ENCODE measurements around the gene MTX1. TPM values are rescaled to one million over a fixed set of nuclear protein-coding genes. Genes with fewer than 3 reads are reported as not detected.
A peak's percentile ranks its signal among the peaks of the same experiment; 100 is the strongest.

The MTX1 gene
- polyA plus RNA-seq, 6 donors from 2014 or later = 35.5 to 49.1 (median 42.0) TPM

DNA sequence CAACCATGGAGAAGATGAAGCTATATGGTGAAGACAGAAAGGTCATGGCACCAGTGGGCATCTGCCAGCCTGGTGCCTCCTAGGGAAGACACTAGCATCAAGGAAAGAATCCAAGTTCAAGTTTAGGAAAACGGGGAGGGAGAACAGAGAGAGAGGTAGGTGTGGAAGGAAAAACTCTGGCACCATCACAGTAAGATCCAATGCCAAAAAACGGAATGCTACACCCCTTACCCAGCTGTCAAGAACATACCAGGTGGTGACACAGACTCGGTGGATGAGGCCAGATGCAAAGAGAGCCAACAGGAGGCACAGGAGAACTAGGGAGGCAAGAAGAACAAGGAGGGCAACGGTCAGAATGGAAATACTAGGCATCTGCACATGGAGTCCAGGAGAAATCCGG lies 39.0 kb upstream of the MTX1 start:
- Mint-ChIP-seq H3K9me3 (no peaks in the 10 kb centered on the region), H3K4me3 (peak overlapping the region in 2 of 8 donors; percentile 41 to 44), H3K27ac (peak overlapping the region in 1 of 6 donors; percentile 8), H3K27me3 (no peaks in the 10 kb centered on the region), H3K4me1 (peaks cover 44 to 50% (median 44%) of the 10 kb centered on the region in 3 donors), H3K36me3 (peaks cover 5 to 9% of the 10 kb centered on the region in 2 donors)
- no peak for DNase-seq
- ATAC-seq (ENCODE audit: low read depth in 2 of 2) = no peak

DNA sequence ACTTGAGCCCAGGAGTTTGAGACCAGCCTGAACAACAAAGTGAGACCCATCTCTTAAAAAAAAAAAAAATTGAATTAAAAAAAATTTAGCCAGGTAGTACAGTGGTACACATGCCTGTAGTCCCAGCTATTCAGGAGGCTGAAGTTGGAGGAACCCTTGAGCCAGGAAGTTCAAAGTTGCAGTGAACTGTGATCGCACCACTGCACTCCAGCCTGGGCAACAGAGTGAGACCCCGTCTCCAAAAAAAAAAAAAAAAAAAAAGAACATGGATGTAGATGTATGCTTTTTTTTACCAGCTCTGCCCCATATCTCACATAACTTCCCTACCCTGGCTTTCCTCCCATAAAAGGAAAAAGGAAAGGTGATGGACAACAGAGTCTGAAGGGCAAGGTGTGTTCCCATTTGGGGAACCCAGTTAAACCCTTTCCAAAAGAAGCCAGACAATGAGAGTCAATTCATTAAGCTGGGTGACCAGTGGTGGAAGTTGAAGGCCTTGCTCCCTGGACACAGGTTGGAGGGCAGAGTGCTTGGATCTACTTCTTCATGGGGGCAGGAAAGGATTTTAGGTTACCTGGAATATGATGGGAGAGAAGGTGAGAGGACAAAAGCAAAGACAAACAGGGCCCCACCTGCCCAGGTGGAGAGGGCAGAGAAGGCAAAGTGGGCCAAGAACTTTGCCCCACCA lies 38.3 kb upstream of the MTX1 start:
- Mint-ChIP-seq H3K4me3 (peak overlapping the region in 4 of 8 donors; percentile 10 to 63 (median 30)), H3K36me3 (peaks cover 5 to 9% of the 10 kb centered on the region in 2 donors), H3K27ac (peak overlapping the region in 1 of 6 donors; percentile 42), H3K27me3 (no peaks in the 10 kb centered on the region), H3K4me1 (peaks cover 49 to 56% (median 49%) of the 10 kb centered on the region in 3 donors), H3K9me3 (no peaks in the 10 kb centered on the region)
- ATAC-seq (ENCODE audit: low read depth in 2 of 2) (no peak), DNase-seq (no peak)

DNA sequence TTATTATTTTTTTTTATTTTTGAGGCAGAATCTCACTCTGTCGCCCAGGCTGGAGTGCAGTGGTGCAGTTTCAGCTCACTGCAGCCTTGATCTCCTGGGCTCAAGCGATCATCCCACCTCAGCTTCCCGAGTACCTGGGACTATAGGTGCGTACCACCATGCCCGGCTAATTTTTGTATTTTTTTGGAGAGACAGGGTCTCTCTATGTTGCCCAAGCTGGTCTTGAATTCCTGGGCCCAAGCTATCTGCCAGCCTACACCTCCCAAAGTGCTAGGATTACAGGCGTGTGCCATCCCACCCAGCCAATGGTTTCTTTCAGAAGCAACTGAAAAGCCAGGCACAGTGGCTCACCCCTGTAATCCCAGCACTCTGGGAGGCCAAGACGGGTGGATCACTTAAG lies 37.7 kb upstream of the MTX1 start:
- no peak for ATAC-seq (ENCODE audit: low read depth in 2 of 2)
- H3K4me1 Mint-ChIP-seq = peaks cover 49 to 53% (median 49%) of the 10 kb centered on the region in 3 donors
- H3K27ac Mint-ChIP-seq = peak overlapping the region in 1 of 6 donors; percentile 19
- H3K4me3 Mint-ChIP-seq = peak overlapping the region in 3 of 8 donors; percentile 88 to 100 (median 99)
- DNase-seq = no peak
- peaks cover 5 to 9% of the 10 kb centered on the region in 2 donors for H3K36me3 Mint-ChIP-seq
- H3K27me3 Mint-ChIP-seq = no peaks in the 10 kb centered on the region
- H3K9me3 Mint-ChIP-seq = no peaks in the 10 kb centered on the region

DNA sequence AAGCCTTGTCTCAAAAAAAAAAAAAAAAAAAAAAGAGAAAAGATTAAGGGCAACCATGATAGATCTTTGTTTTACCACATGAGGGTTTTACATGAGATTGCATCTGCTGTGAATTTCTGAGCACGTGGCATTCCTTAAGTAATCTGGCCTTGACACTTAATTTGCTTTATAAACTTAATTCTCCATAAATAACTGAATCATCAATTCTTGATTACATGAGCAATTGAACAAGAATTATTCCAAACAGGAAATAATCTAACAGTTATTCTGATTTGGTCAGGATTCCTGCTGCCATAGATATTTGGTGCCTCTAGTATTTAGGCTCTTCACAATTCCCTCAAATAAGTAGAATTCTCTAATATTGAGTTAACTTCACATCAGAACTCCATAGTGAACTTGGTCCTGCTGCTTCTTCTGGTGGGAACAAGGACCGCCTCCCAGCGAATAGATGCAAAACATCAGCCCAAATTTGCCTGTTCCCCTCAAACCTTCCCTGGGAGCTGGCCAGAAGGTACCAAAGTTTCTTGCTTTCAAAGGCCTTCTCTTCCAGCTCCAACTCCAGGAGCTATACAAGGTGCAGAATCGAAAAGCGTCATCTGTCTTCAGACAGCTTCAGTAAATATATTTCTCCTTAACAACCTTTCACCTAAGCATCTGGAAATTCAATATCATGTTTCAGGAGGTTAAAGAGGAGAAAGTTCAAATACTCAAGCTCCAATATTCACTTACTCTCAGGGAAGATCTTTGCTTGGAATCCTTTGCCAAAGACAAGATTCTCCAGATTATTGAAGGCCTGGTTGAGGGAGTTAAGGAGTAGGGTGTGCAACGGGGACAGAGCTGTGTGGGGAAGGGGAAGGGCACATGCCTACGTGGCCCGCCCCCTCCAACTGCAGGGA lies 36.4 kb upstream of the MTX1 start:
- DNase-seq (no peak), ATAC-seq (ENCODE audit: low read depth in 2 of 2) (peak; percentile 23 to 26)
- peaks cover 49 to 53% (median 51%) of the 10 kb centered on the region in 3 donors for H3K4me1 Mint-ChIP-seq
- H3K27ac Mint-ChIP-seq = peak overlapping the region; percentile 94 to 99 (median 98)
- H3K9me3 Mint-ChIP-seq = no peaks in the 10 kb centered on the region
- peak overlapping the region; percentile 88 to 100 (median 98) for H3K4me3 Mint-ChIP-seq
- H3K36me3 Mint-ChIP-seq = peaks cover 5 to 9% of the 10 kb centered on the region in 2 donors
- H3K27me3 Mint-ChIP-seq = no peaks in the 10 kb centered on the region

DNA sequence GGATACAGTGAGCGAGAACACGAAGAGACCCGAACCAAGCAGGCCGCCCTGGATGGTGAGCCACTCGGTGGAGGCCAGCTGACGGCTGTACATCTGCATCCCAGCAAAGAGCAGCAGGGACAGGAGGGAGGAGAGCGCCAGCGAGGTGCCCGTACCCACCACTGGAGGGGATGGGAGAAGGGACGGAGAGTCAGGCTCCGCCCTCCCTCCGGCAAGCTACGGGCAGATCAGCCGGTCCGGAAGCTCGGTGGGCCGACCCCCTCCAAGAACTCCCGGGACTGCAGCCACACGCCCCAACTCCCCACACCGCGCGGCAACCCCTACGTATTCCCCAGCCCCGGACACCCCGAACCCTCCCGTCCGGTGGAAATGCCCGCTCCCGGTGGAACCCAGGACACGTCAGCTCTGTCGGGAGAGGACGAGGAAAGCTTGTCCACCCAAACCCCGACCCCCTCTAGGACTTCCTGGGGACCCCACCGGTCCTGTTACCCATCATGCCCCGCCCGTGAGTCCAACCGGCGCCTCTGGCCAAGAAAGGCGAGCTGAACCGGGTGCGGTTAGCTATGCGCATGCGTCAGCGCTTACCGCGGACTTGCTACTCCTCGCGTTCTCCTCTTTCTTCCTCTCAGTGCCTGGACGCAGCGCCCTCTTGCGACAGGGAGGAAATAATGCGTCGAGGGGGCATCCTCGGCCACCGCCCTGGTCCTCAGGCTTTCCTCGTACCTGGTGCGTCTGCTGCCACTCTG lies 35.6 kb upstream of the MTX1 start, which contains the start of gene KRTCAP2:
TSS of gene KRTCAP2 (minus strand) at position 573 of the 746 bp plus-strand sequence. CDS start at position 493, 80 bp downstream.
- Mint-ChIP-seq H3K4me1 (peaks cover 42 to 47% (median 42%) of the 10 kb centered on the region in 3 donors), H3K36me3 (peaks cover 5 to 9% of the 10 kb centered on the region in 2 donors), H3K4me3 (peak within 1 kb of the TSS; percentile 88 to 100 (median 98)), H3K27me3 (no peaks in the 10 kb centered on the region), H3K9me3 (no peaks in the 10 kb centered on the region), H3K27ac (peak within 1 kb of the TSS; percentile 96 to 99 (median 98))
- peak; percentile 78 for ATAC-seq (ENCODE audit: low read depth in 2 of 2)
- DNase-seq = peak; percentile 91

DNA sequence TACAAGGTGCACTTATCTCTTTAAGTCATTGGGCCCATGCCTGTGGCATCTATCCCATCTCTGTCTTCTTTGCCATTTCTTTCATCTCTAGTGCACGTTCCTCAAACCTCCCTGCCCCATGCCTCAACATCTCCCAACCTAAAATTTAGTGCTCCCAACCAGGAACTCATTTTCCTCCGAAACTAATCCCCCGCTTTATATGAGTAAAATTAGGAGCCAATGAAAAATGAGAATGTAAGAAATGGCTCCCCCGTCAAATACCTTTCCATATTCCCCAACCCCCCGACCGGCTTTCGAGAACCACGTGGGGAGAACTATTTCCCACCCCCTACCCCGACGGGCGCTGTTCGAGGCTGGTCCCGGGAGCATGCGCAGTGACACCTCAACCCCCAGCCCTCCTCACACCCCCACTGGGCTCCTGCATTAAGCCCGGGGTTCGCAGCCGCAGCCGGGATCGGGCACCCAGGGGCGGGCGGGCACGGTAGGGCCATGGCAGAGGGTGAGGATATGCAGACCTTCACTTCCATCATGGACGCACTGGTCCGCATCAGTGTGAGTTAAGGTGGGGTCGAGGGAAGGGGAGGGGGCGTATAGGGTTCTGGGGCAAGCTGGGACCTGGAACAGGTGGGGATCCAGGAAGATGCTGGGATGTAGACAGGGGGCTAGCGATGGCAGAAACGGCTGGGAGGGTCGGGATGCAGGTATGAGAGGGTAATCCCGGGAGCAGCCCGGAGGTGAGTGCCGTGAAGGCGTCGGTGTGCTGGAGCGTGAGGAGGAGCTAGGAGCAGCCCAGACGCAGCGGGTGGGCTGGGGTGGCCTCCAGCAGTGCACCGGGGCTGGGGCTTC lies 34.8 kb upstream of the MTX1 start, which contains the start of gene TRIM46:
TSS of gene TRIM46 (plus strand) at position 372 of the 846 bp plus-strand sequence. CDS start at position 490, 118 bp downstream.
- peaks cover 5 to 9% of the 10 kb centered on the region in 2 donors for H3K36me3 Mint-ChIP-seq
- peaks cover 41 to 46% (median 41%) of the 10 kb centered on the region in 3 donors for H3K4me1 Mint-ChIP-seq
- H3K27ac Mint-ChIP-seq = peak within 1 kb of the TSS; percentile 96 to 99 (median 98)
- H3K9me3 Mint-ChIP-seq = no peaks in the 10 kb centered on the region
- peak; percentile 3 to 11 for ATAC-seq (ENCODE audit: low read depth in 2 of 2)
- H3K4me3 Mint-ChIP-seq = peak within 1 kb of the TSS; percentile 88 to 100 (median 98)
- no peak for DNase-seq
- no peaks in the 10 kb centered on the region for H3K27me3 Mint-ChIP-seq

DNA sequence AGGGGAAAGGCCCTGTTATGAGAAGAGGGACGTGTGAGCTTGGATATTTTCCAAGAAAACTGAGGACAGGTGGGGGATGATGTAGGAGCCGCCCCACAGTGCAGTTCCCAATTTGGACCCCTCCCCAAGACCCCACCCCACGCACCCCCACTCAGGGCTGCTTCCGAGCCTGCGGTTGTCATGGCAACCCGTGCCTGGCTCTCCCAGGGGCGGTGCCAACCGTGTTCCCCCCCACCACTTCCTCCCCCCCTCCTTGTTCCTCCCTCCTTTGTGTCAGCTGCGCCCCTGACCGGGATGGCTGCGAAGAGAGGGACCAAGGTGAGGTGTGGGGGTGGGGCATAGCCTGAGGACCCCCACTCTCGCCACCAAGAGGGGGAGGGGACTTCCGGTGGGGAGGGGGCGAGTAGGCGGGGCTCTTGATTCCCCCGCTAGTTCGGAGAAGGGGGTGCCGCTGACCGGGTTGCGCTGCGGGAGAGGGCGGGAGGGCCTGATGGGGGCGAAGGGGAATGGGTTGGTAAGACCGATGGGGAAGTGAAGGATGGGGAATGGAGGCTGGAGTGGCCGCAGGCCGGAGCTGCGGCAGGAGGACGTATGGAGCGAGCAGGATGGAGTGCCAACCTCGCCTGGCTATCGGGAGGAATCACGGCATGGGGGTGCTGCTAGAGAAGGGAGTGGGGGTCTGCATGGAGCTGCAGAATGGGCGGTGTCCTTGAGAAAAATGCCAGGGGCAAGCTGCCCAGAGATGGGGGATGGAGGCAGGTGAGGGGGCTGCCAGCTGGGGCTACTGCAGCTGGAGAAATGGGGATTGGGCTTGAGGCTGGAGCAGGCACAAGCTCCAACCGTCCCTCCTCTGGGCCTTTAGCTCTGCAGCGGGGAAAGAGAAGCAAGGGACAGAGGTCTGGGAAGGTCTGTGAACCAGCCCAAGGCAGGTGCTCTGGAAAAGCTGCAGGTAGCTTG lies 33.9 kb upstream of the MTX1 start:
- no peaks in the 10 kb centered on the region for H3K9me3 Mint-ChIP-seq
- peaks cover 41 to 46% (median 42%) of the 10 kb centered on the region in 3 donors for H3K4me1 Mint-ChIP-seq
- peak overlapping the region; percentile 88 to 100 (median 98) for H3K4me3 Mint-ChIP-seq
- peaks cover 0 to 2% of the 10 kb centered on the region in 2 donors for H3K36me3 Mint-ChIP-seq
- no peak for DNase-seq
- peak overlapping the region in 3 of 6 donors; percentile 57 to 97 (median 66) for H3K27ac Mint-ChIP-seq
- no peaks in the 10 kb centered on the region for H3K27me3 Mint-ChIP-seq
- no peak for ATAC-seq (ENCODE audit: low read depth in 2 of 2)

DNA sequence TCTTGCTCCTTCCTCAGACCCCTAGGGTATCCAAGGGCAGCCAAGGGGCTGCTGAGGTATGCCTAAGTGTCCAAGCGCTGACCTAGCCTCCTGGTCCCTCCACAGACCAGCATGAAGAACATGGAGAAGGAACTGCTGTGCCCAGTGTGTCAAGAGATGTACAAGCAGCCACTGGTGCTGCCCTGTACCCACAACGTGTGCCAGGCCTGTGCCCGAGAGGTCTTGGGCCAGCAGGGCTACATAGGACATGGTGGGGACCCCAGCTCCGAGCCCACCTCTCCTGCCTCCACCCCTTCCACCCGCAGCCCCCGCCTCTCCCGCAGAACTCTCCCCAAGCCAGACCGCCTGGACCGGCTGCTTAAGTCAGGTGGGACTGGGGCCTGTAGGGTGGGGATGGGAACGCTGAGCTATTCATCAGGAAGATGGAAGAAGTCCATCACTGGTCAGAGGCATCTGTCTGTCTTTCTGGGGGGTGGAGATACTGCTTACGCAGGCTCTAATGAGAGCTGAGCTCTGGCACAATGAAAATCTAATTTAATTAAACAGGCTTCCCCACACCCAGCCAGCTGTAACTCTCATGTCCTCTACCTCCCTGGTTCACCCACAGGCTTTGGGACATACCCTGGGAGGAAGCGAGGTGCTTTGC lies 33.1 kb upstream of the MTX1 start:
- Mint-ChIP-seq H3K27me3 (no peaks in the 10 kb centered on the region), H3K4me3 (peak overlapping the region in 6 of 8 donors; percentile 43 to 97 (median 65)), H3K4me1 (peaks cover 41 to 44% (median 41%) of the 10 kb centered on the region in 3 donors), H3K27ac (peak overlapping the region in 1 of 6 donors; percentile 68), H3K36me3 (no peaks in the 10 kb centered on the region), H3K9me3 (no peaks in the 10 kb centered on the region)
- no peak for ATAC-seq (ENCODE audit: low read depth in 2 of 2)
- DNase-seq = no peak

DNA sequence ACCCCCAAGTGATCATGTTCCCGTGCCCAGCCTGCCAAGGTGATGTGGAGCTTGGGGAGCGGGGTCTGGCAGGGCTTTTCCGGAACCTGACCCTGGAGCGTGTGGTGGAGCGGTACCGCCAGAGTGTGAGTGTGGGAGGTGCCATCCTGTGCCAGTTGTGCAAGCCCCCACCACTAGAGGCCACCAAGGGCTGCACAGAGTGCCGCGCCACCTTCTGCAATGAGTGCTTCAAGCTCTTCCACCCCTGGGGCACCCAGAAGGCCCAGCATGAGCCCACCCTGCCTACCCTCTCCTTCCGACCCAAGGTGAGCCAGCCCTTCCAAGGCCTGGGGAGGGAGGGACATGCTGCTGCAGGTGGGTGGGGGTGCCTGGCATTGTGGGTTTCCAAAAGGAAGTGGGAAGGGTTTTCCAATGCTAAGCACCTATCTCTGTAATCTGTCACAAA lies 32.5 kb upstream of the MTX1 start:
- ATAC-seq (ENCODE audit: low read depth in 2 of 2) = no peak
- H3K36me3 Mint-ChIP-seq = no peaks in the 10 kb centered on the region
- no peak for DNase-seq
- no peaks in the 10 kb centered on the region for H3K9me3 Mint-ChIP-seq
- no peak overlapping the region for H3K27ac Mint-ChIP-seq
- H3K27me3 Mint-ChIP-seq = no peaks in the 10 kb centered on the region
- peak overlapping the region in 1 of 8 donors; percentile 76 for H3K4me3 Mint-ChIP-seq
- H3K4me1 Mint-ChIP-seq = peaks cover 41 to 43% (median 41%) of the 10 kb centered on the region in 3 donors

DNA sequence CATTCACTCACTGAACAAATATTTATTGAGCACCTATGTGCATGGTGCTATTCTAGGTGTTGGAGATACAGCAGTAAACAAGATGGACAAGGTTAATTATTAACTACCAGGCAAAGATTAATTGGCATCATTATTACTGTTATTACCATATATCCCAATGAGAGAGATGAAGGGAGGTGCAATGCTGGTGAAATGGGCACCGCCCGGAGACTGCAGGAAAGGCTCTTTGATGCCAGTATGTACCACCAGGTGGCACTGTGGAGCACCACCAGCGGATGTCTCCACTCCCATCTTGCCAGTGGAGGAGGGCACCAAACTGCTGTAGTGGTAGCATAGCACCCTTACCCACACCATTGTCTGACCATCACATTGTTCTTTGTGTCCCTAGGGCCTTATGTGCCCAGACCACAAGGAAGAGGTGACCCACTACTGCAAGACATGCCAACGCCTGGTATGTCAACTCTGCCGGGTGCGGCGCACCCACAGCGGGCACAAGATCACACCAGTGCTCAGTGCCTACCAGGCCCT lies 31.9 kb upstream of the MTX1 start:
- DNase-seq = peak; percentile 75
- Mint-ChIP-seq H3K27ac (peak overlapping the region in 1 of 6 donors; percentile 35), H3K27me3 (no peaks in the 10 kb centered on the region), H3K9me3 (no peaks in the 10 kb centered on the region), H3K4me3 (peak overlapping the region in 2 of 8 donors; percentile 32 to 76), H3K36me3 (no peaks in the 10 kb centered on the region), H3K4me1 (peaks cover 41% of the 10 kb centered on the region in 3 donors)
- peak; percentile 35 to 52 for ATAC-seq (ENCODE audit: low read depth in 2 of 2)

All from naive B cell (primary cell).